ENCODE measurements around the gene FOXA1.

FOXA1 gene

DNA sequence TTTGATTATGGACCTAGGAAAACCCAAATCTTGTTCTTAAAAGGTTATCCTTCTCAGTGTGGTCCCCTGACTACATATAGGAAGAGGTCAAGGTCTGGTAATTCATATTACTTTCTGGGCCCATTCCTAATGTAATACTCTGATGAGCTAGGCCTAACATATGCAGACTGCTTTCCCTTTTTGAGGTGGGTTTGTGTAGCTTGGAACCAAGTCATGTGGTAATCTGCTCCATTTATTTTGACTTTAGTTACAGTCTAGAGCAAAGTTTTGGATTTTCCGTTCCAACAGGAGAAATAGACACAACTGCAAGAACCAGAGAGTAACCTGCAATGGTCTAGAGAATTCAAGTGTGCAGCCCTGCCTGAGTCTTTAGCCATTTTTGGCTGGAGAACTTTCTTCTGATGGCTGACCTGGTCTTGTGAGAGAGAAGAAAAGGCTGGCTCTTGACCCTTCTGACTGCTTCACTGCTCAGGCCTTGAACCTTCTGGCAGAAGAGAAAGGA lies 22.9 kb upstream of the FOXA1 start:
- no peak overlapping the region for H3K4me3 ChIP-seq (ENCODE audit: low read depth, low read length)
- TF ChIP-seq, protein P1, sequence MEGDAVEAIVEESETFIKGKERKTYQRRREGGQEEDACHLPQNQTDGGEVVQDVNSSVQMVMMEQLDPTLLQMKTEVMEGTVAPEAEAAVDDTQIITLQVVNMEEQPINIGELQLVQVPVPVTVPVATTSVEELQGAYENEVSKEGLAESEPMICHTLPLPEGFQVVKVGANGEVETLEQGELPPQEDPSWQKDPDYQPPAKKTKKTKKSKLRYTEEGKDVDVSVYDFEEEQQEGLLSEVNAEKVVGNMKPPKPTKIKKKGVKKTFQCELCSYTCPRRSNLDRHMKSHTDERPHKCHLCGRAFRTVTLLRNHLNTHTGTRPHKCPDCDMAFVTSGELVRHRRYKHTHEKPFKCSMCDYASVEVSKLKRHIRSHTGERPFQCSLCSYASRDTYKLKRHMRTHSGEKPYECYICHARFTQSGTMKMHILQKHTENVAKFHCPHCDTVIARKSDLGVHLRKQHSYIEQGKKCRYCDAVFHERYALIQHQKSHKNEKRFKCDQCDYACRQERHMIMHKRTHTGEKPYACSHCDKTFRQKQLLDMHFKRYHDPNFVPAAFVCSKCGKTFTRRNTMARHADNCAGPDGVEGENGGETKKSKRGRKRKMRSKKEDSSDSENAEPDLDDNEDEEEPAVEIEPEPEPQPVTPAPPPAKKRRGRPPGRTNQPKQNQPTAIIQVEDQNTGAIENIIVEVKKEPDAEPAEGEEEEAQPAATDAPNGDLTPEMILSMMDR (IDR thresholded peaks at IDR 0.05; ENCODE audit: borderline replicate concordance, insufficient read depth, low read depth, low read length), result no peak

DNA sequence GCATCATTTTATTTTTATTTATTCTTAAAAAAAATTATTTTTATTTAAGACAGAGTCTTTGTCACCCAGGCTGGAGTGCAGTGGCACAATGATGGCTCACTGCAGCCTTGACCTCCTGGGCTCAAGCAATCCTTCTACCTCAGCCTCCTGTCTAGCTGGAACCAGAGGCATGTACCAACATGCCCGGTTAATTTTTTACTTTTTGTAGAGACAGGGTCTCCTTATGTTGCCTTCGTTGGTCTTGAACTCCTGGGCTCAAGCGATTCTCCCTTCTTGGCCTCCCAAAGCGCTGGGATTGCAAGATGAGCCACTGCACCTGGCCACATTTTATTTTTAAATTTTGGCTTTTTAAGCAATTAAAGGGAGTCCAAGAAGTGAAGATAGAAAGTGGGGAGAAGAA lies 21.8 kb upstream of the FOXA1 start:
- H3K4me3 ChIP-seq (ENCODE audit: low read depth, low read length), result no peak overlapping the region
- TF ChIP-seq, protein P1 (IDR thresholded peaks at IDR 0.05; ENCODE audit: borderline replicate concordance, insufficient read depth, low read depth, low read length), result no peak

DNA sequence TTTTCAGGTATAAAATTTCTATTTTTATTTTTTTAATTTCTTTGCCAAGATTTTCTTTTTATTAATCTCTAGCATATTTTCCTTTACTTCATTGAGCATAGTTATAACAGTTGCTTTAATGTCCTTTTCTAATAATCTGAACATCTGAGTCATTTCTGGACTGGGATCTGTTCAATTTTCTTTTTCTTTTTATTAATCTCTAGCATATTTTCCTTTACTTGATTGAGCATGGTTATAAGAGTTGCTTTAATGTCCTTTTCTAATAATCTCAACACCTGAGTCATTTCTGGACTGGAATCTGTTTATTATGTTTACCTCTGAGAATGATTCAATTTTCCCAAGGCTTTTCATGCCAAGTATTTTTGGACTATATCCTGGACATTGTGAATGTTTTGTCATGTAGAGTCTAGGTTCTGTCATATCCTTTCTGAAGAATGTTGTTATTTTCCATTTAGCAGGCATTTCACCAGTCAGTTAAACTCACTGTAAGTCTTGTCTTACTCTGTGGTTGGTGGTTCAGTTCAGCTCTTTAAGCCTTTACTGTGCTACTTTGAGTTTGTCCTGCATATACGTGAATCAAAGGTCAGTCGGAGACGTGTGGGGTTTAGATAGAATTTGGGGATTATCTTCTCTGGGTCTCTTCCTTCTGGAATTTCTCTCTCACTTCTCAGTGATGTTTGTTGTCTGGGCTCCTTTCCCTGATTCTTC lies 20.7 kb upstream of the FOXA1 start:
- H3K4me3 ChIP-seq (ENCODE audit: low read depth, low read length), result no peak overlapping the region
- TF ChIP-seq, protein P1 (IDR thresholded peaks at IDR 0.05; ENCODE audit: borderline replicate concordance, insufficient read depth, low read depth, low read length), result no peak

DNA sequence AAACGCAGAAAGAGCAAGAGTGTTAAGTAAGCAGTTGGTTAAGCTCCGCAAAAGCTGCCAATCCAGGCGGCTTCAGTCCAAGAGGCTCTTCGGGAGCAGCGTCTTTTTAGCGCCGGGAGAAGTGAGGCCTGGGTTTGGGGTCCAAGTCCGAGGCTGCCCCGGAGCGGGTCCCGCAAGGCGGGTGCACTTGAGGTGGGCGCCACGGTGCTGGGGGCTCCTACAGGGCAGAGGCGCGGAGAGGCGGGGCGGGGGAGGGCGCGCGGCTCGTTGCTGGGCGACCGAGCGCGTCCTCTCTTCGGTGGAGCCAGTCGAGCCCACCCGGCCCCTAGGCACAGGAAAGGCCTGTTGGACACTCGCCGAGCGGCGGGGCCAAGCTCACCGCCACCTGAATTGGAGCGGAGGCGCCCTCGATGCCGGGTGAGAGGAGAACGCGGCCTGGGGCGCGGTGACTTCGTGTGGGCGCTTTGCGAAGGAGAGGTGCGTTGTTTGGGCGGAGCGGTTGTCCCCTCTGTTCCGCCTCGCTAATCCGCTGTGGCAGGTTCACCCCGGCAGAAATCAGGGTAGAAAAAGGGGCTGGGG lies 16.0 kb upstream of the FOXA1 start:
- H3K4me3 ChIP-seq (ENCODE audit: low read depth, low read length), result no peak overlapping the region
- TF ChIP-seq, protein P1 (IDR thresholded peaks at IDR 0.05; ENCODE audit: borderline replicate concordance, insufficient read depth, low read depth, low read length), result no peak

DNA sequence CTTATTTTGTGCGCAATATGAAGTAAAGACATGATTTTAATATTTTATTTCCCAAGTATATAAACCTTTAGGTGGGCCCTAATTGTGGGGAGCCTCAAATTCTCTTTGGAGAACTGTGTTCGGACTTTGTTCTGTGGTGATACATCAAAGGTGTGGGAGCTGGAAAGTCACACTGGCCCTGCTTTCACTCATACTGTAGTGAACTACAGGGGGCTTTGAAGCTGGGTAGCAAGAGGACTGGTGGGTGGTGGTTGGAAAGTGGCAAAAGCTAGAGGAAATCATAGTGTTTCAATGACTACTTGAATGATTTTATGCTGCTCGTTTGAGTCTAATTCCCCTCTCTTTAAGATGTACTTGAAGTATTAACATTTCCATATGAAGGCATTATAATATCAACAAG lies 13.6 kb upstream of the FOXA1 start:
- H3K4me3 ChIP-seq (ENCODE audit: low read depth, low read length), result no peak overlapping the region
- TF ChIP-seq, protein P1 (IDR thresholded peaks at IDR 0.05; ENCODE audit: borderline replicate concordance, insufficient read depth, low read depth, low read length), result no peak

DNA sequence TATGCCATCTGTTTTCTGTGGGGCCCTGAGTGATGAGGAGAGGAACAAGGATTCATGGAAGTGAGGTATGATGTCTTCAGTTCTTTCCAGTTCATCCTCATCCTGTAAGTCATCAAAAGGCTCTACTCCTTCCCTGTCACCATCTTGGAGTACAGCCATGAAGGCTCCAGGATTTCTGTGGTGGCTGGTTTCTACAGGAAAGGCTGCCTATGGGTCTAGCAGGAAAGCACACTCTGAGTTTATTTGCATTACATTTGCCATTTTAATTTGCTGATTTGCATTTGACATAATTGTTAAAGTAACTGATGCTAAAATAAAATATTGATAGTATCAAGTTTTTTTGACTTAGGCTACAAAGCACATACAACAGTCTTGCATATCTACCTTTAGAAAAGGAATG lies 11.6 kb upstream of the FOXA1 start:
- TF ChIP-seq, protein P1 (IDR thresholded peaks at IDR 0.05; ENCODE audit: borderline replicate concordance, insufficient read depth, low read depth, low read length), result no peak
- no peak overlapping the region for H3K4me3 ChIP-seq (ENCODE audit: low read depth, low read length)

Data from GM12875 (cell line).